Astrocyte of the spinal cord (primary cell): ENCODE results near the gene ADPGK.

Experiments used
- DNase-seq: peaks from one replicate; pipeline ENCODE4 v3.0.0; 2011; ENCODE audit warnings: low read depth, low spot score
- H3K4me3 ChIP-seq: 2 replicates; pipeline ENCODE4 v1.5.1; 2011; ENCODE audit warnings: low read depth, mild to moderate bottlenecking, low read length, moderate library complexity
- in situ Hi-C: cut with HindIII; loops from 2 replicates; pipeline ENCODE4 v1.10.0; 2017; ENCODE audit warnings: low sequenced_read_pairs
- TF ChIP-seq, protein P1 (sequence below): IDR thresholded peaks from 2 replicates; pipeline ENCODE4 v1.5.1; 2012; ENCODE audit warnings: low read depth, mild to moderate bottlenecking, low read length, inconsistent platforms

Gene ADPGK

DNA sequence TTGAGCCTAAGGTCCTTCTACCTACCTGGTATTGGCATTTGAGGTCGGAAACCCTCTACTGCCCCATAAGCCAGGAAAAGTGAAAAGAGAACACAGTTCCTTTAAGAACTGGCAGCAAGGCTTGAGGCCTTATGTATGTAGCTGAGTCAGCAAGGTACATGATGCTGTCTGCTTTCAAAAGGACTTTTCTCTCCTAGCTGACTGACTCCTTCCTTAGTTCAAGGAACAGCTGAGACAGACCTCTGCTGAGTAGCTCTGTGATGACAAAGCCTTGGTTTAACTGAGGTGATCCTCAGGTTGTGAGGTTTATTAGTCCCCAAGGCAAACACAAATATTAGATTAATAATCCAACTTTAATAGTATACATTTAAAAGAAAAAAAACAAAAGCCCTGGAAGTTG, 45.8 kb downstream of the ADPGK start:
- DNase-seq, result no peak
- in situ Hi-C loops, result no loop called here
- H3K4me3 ChIP-seq, result no peak overlapping the region
- TF ChIP-seq, protein P1, sequence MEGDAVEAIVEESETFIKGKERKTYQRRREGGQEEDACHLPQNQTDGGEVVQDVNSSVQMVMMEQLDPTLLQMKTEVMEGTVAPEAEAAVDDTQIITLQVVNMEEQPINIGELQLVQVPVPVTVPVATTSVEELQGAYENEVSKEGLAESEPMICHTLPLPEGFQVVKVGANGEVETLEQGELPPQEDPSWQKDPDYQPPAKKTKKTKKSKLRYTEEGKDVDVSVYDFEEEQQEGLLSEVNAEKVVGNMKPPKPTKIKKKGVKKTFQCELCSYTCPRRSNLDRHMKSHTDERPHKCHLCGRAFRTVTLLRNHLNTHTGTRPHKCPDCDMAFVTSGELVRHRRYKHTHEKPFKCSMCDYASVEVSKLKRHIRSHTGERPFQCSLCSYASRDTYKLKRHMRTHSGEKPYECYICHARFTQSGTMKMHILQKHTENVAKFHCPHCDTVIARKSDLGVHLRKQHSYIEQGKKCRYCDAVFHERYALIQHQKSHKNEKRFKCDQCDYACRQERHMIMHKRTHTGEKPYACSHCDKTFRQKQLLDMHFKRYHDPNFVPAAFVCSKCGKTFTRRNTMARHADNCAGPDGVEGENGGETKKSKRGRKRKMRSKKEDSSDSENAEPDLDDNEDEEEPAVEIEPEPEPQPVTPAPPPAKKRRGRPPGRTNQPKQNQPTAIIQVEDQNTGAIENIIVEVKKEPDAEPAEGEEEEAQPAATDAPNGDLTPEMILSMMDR, result no peak

DNA sequence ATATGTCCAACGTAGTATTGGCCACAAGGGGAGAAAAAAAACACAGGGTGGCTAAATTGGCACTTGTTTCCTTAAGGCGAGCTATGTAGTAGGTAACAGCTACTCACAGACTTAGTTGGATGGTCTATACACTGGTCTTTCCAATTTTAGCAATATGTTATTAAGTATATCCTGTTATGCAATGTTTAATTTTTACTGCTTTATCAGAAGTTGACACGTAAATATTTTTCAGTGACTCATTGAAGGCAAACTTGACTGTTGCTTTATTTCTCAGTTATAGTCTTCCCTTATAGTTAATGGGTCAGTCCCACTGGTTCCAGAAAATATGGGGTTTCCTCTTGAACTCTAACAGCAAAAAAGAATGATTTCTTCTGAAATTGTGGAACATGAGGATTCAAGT, 46.5 kb downstream of the ADPGK start:
- no peak overlapping the region for H3K4me3 ChIP-seq
- DNase-seq, result no peak
- TF ChIP-seq, protein P1, result no peak
- in situ Hi-C loops, result no loop called here

DNA sequence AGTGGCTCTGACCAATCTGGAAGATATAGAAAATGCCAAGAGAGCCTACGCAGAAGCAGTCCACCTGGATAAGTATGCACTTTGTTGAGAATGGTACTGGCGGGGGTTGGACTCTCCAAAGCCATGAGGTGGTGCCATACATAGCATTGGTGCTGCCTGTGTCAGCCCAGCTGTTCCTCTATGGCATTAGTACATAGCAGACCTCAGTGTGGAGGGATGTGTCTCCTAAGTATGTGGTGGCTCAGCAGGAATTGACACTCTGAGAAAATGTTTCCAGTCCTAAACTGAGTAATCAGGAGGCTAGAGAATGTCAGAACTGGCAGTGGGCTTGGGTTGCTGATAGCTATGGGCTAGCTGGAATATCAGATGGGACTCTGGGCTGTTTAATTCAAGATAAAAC, 48.4 kb downstream of the ADPGK start:
- TF ChIP-seq, protein P1, result no peak
- no peak for DNase-seq
- no peak overlapping the region for H3K4me3 ChIP-seq
- in situ Hi-C loops, result no loop called here

DNA sequence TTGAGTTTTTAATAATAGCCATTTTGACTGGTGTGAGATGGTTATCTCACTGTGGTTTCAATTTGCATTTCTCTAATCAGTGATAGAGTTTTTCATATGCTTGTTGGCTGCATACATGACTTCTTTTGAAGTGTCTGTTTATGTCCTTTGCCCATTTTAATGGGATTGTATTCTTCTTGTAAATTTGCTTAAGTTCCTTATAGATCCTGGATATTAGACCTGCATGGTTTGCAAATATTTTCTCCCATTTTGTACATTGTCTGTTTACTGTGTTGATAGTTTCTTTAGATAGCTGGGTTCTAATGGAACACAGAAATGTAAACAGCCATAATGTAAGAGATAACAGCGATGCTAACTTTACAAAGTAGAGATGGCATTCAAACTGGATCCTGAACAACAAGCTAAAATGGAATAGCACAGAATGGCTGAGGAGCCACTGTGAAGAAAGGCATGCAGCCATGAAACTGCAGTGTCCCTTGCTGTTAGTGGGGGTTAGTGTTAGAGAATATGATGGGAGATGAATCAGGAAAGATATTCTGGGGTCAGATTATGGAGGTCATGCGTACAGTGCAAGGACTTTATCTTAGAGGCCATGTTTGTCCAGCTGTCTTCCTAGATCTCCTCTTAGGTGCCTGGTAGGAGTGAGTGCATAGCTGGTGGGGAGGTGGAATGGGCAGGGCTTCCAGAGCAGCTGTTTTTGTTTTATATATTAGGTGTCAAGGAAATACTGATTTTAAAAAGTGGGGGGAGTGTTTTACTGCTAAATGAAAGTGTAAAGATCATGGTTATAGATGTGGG, 49.4 kb downstream of the ADPGK start:
- in situ Hi-C loops, result no loop called here
- TF ChIP-seq, protein P1, result no peak
- H3K4me3 ChIP-seq, result no peak overlapping the region
- no peak for DNase-seq

DNA sequence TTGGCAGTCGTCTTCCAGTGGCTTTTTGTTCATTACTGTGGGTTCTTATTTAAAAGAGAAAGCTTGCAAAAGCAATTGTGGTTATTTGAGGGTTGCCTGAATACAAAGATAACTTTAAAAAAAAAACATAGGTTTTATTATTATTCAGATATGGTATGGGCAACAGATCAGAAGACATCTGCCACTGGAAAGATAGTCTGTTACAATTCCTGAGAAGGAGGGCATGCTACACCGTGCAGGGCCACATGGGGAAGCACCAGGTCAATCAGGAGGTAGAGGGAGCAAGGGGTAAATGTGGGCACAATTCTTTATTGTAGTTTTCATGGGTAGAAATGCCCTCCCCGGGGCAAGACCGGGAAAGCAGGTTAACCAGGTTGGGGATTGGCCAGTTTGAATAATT, 51.0 kb downstream of the ADPGK start:
- TF ChIP-seq, protein P1, result no peak
- no peak for DNase-seq
- in situ Hi-C loops, result no loop called here
- no peak overlapping the region for H3K4me3 ChIP-seq

DNA sequence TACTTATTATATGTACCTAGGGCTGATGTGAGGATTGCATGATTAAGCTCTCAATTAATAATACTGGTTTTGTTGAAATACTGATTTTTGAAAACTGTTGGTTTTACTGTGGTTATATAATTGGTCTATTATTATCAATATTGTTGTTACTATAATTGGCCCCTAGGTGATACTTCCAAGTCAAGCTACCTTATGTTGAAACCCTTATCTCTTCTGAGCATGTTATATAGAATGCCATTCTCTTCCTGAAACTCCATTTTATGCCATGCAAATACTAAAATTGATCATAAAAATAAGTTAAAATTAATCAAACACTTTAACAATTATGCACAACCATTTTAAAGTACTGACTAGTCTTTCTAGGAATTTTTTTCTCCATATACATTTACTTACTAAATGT, 51.5 kb downstream of the ADPGK start:
- DNase-seq, result no peak
- H3K4me3 ChIP-seq, result no peak overlapping the region
- TF ChIP-seq, protein P1, result no peak
- in situ Hi-C loops, result no loop called here
